Liver (tissue), 3 donors: ENCODE results near the gene ATR.
"Not testable (repeated sequence)": the region's sequence is repeated elsewhere in the genome, so short reads cannot be mapped to it uniquely, and the experiment has no call there.

ENCODE experiments used
- CTCF ChIP-seq: fragments of 150-350 bp; IDR thresholded peaks from 2 replicates; pipeline ENCODE4 v1.5.1; 2017; ENCODE audit warnings: improper control_type of control experiment, low read depth, low read length; ENCODE audit not compliant: missing input control
- EGR1 ChIP-seq, 2 donors: IDR thresholded peaks; 2 replicates each; pipeline ENCODE4 v1.6.1; 2016 to 2018; ENCODE audit warnings: antibody characterized with exemption in 2 of 2, low read depth in 2 of 2
- FOXA2 ChIP-seq: IDR thresholded peaks from 2 replicates; pipeline ENCODE4 v1.6.1; 2016; ENCODE audit warnings: antibody characterized with exemption
- GABPA ChIP-seq, 2 donors: IDR thresholded peaks in 1 of 2; conservative IDR thresholded peaks in 1 of 2; 2 replicates each; pipeline ENCODE4 v1.6.1; 2016; ENCODE audit warnings: antibody characterized with exemption in 2 of 2, mild to moderate bottlenecking in 1 of 2, moderate library complexity in 1 of 2
- HNF4A ChIP-seq, 2 donors: conservative IDR thresholded peaks; 2 replicates each; pipeline ENCODE4 v1.6.1; 2016; ENCODE audit warnings: antibody characterized with exemption in 2 of 2, mild to moderate bottlenecking in 2 of 2
- JUND ChIP-seq, 2 donors: IDR thresholded peaks; 2 replicates each; pipeline ENCODE4 v1.6.1; 2016; ENCODE audit warnings: antibody characterized with exemption in 2 of 2
- MAX ChIP-seq: IDR thresholded peaks from 2 replicates; pipeline ENCODE4 v1.6.1; 2016; ENCODE audit warnings: antibody characterized with exemption
- RAD21 ChIP-seq, 2 donors: IDR thresholded peaks; 2 replicates each; pipeline ENCODE4 v1.6.1; 2016; ENCODE audit warnings: antibody characterized with exemption in 2 of 2, mild to moderate bottlenecking in 2 of 2
- REST ChIP-seq: IDR thresholded peaks from 2 replicates; pipeline ENCODE4 v1.6.1; 2016; ENCODE audit warnings: antibody characterized with exemption, mild to moderate bottlenecking
- SP1 ChIP-seq: IDR thresholded peaks from 2 replicates; pipeline ENCODE4 v1.6.1; 2018; ENCODE audit warnings: antibody characterized with exemption, mild to moderate bottlenecking
- TAF1 ChIP-seq: conservative IDR thresholded peaks from 2 replicates; pipeline ENCODE4 v1.6.1; 2016; ENCODE audit warnings: antibody characterized with exemption, mild to moderate bottlenecking
- YY1 ChIP-seq: IDR thresholded peaks from 2 replicates; pipeline ENCODE4 v1.6.1; 2016; ENCODE audit warnings: antibody characterized with exemption, mild to moderate bottlenecking
- ZBTB33 ChIP-seq: IDR thresholded peaks from 2 replicates; pipeline ENCODE4 v1.6.1; 2016; ENCODE audit warnings: antibody characterized with exemption
- TF ChIP-seq, protein P1 (sequence below): IDR thresholded peaks from 2 replicates; pipeline ENCODE4 v1.6.1; 2016; ENCODE audit warnings: antibody characterized with exemption
- donor health status: healthy.
- donor health status: healthy.

GRCh38 chr3:142439499-142440220, 138.9 kb downstream of the ATR start:
- TF ChIP-seq REST; CTCF; ZBTB33; JUND (IDR thresholded peaks at IDR 0.05); MAX; RAD21 (IDR thresholded peaks at IDR 0.05); TAF1; GABPA (IDR thresholded peaks at IDR 0.05 in 1 of 2, conservative IDR thresholded peaks at IDR 0.05 in 1 of 2); YY1; SP1; FOXA2; EGR1 (IDR thresholded peaks at IDR 0.05; ENCODE audit: low read depth in 2 of 2): not testable (repeated sequence)
- peak in 1 of 2 donors; percentile 69 for TF ChIP-seq HNF4A (conservative IDR thresholded peaks at IDR 0.05)
- TF ChIP-seq, protein P1, sequence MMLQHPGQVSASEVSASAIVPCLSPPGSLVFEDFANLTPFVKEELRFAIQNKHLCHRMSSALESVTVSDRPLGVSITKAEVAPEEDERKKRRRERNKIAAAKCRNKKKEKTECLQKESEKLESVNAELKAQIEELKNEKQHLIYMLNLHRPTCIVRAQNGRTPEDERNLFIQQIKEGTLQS = not testable (repeated sequence)
